HG02678 (cell line): ENCODE results near the gene IFIT5.
"Not testable (repeated sequence)": the region's sequence is repeated elsewhere in the genome, so short reads cannot be mapped to it uniquely, and the experiment has no call there.

Experiments used
- ATAC-seq: cut with Tn5 transposase; IDR thresholded peaks from one replicate; pipeline ENCODE4 v1.9.1; 2021; ENCODE audit warnings: mild to moderate bottlenecking, moderate library complexity; ENCODE audit not compliant: unreplicated experiment

Gene IFIT5, protein sequence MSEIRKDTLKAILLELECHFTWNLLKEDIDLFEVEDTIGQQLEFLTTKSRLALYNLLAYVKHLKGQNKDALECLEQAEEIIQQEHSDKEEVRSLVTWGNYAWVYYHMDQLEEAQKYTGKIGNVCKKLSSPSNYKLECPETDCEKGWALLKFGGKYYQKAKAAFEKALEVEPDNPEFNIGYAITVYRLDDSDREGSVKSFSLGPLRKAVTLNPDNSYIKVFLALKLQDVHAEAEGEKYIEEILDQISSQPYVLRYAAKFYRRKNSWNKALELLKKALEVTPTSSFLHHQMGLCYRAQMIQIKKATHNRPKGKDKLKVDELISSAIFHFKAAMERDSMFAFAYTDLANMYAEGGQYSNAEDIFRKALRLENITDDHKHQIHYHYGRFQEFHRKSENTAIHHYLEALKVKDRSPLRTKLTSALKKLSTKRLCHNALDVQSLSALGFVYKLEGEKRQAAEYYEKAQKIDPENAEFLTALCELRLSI

DNA sequence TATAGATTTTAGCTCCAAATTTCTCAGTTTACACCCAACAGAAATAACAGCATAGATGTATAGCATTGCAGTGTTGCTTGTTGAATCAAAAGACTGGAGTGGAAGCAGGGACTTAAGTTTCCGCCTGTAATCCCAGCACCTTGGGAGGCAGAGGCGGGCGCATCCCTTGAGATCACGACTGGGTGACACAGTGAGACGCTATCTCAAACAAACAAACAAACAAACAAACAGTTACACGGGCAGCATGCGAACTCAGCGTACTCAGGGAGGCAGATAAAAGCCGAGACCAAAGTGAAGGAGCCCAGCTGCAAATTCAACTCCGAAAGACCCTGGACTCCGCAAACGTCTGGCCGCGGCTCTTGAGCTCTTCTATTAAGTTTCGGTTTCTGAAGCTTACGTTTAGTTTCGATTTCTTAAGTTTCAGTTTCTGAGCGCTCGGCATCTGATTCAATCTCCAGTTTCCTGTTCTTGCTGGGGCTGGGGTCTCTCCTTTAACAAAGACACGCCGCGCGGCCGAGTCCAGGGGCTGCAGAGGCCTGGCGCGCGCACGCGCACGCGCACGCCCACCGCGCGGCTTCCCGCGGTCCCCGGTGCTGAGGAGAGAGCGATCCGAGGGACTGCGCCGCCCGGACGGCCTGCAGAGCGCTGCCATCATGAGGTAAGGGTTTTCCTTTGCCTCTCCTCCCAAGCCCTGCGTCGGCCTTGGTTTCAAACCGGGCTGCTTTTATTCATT lies at the start of gene IFIT5:
TSS of gene IFIT5 (plus strand) at position 423 of the 733 bp plus-strand sequence. CDS start at position 654, 231 bp downstream.
- peak; percentile 82 for ATAC-seq

DNA sequence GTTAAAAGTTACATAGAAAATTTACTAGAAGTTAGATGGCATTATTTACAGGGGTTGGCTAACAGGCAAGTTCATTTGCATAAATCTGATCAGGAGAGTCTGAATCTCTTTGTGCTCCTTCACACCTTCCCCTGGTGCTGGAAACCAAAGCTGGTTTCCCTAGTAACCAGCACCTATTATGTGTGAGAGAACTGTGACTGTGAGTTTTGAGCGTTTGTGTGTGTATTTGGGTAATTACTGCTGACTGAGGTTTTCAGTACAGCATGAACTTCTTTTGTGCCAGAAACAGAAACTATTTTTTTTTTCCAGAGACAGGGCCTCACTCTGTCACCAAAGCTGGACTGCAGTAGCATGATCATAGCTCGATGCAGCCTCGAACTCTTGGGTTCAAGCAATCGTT lies 46.8 kb upstream of the IFIT5 start:
- peak; percentile 69 for ATAC-seq

DNA sequence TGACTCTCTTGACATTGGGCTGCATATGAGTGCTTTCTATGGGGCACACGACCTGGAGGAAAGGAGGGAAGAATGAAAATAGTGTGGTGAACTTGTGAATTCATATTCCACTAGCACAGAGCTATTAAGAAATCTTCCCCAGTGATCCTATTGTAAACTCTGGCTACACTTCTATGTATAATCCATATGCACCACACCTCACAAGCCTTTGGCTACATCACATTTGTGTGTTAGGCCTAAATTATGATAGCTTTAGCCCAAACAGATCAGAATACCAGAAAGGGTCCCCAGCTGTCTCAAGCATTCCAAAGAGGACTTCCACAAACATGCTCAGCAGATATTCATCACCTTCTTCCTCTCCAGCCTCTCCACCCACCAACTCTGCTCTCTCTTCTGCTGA lies 46.2 kb upstream of the IFIT5 start:
- ATAC-seq = no peak

DNA sequence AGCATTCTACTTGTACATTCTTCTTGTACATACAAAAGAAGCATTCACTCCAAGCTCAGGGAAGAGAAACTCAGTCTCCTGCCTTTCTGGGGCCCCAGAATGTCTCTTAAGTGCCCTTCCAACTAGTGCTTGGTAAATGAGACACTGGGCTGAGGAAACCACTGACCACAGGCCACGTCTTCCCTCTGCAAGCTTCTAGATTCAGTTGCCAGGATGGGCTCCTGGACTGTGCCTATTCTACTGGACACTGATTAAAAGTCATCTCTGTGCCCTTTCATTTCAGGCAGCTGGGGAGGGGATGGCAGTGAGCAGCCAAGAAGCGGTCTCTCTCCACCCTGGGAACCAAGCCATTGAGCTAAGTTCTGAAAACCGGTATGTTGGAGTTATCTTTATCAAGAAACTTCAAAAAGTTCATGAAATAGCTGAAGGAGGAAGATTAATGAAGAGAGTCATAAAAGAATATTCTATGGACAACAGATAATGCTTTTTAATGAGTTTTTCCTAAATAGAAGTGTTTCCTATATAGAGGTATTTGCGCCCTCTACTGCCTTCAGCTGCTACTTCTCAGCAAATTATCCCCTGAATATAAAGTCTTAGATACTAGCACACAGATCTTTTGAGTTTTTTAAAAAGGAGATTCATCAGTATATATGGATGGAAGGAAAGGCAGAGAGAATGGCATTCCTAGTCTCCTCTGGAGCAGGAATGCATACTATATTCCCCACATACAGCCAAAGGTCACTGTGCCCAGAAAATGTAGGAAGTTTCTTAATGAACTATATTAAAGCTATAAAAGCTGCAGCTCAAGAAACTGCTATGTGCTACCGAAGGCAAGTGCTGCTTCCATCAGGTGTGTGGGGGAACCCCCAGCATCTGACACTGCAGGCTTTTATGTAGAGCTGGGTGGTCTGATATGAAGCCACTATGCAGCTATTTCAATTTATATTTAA lies 44.9 kb upstream of the IFIT5 start:
- ATAC-seq = no peak

DNA sequence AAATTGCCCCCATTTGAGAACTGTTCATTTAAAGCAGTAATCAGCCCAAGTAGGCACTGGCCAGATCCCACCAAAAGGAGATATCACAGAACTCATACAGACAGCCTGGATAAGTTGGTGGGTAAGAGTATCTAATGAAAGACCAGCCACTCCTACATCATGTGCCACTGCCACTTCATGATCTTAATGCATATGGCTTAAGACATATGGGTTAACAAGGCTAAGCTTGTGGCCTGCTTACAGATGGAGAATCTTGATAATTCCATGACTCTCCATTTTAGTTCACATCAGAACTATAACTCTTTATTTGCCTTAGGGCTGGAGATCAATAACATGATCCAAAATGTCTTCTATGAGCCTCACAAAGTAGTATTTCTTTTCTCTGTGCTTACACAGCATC lies 43.3 kb upstream of the IFIT5 start:
- no peak for ATAC-seq

DNA sequence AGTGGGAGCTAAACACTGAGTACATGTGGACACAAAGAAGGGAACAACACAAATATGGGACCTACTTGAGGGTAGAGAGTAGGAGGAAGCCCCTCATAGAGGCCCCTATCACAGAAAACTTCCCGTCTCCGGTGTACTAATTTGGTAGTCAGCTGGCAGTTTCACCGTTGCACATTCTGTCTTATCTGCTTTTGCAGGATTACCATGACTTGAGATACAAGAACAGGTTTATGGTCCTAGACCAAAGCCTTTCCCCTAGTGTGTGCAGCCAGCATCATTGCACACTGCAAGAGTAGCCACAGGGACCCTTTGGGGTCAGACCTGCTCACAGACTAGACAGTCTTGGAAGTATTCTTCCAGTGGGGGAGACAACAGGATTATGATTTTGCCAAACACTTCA lies 42.4 kb upstream of the IFIT5 start:
- ATAC-seq = no peak

DNA sequence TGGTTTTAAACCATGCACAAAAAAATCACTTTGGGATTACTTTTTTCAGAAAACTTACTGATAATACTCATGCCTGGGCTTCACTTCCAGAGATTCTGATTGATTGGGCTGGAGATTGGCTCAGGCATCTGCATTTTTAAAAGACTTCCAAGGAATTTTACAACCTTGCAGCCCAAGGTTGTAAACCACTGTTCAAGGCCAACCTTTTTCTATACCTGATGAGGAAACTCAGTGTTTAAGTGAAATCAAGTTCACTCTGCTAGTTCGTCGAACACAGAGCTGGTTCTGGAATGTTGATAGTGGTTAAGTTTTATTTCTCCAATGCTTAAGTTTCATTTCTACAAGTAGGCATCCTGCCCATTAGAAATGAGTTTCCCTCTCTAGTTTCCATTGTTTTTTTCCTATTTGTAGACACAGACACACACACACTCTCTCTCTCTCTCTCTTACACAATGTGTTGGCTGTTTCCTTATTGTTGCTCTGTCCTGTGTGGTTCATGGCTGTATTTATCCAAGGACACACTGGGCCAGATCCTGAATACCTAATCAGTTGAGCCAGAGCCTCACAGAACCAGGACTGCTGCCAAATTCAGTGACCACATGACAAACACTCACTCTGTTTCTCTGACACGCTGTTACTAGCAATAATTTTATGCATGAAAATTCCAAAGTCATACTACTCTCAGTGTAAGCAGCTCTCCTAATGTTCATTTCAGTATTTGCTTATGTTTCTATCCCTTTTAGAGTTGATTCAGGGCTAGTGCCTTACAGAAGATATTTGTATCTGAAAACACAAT lies 40.3 kb upstream of the IFIT5 start:
- ATAC-seq = no peak

DNA sequence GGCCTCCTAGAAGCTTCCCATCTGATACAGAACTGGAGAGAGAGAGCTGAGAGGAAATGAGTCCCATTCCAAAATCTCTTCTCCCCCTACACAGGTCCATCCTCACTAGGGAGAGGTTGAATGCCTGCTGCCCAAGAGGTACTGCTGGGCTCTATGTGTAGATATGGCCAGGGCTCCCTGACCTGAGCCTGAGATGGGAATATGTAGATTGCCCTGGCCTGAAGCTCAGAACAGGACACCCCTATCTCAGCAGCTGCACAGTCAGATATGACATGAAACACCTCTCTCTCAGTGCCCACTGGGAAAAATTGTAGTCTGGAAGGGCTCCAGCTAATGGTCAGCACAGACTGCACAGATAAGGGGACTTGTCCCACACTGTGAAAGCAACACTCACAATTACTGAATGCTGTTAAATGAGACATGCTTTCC lies 39.6 kb upstream of the IFIT5 start:
- ATAC-seq = no peak

DNA sequence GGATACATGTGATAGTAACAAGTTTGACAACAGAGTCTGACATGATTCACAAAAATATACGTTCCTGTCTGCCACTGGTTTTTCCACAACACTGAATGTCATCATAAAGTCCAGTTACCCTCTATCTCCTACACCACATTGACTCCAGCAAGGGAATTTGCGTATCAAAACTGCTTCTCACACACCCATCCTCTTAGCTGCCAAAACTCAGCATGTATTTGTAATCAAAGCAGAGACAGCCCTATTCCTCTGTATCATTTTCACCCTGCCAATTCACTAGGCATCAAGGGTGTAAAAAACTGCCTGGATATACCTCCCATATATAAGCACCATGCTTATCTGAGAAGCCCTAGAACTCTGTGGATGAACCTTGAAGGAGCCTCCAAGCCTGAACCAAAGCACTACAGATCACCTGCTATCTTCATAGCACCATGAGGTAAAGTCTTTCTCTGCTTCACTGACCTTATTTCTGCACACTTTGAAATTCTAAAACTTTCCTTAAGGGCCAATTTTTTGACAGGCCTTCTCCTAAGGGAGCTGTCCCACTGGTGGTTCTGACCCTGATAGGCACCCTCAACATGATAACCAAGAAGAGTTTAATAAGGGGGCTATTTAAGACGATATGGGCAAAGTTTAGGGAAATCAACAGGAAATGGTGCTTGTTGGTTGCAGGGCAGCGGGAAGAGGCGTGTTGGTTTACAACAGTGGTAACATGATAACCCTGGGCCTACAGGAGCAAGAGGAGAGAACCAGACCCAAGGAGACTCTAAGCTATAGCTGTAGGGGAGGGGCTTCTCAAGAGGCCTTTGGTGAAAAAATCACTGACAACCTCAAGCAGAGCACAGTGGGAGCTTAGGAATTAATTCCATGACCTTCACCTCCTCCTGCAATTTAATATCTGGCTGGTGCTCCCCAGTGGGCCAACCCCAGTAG lies 36.4 kb upstream of the IFIT5 start, which contains the start of gene IFIT1B:
TSS of gene IFIT1B (plus strand) at position 352 of the 933 bp plus-strand sequence. CDS start at position 432, 80 bp downstream.
- no peak for ATAC-seq

DNA sequence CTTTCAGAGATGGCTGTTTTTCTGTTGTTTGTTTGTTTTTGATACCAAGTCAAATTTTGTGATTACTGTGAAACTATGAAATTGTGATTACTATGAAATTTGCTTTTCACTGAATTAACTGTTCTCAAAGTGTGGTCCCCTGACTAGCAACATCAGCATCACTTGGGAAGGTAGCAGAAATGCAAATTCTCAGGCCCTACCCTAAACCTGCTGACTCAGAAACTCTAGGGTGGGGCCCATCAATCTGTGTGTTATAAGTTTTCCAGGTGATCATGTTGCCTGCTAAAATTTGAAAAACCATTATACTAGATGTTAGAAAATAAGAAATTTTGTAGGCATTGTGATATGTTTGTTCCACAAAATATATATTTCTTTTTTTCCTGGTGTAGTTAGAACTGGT lies 35.3 kb upstream of the IFIT5 start:
- ATAC-seq = no peak

DNA sequence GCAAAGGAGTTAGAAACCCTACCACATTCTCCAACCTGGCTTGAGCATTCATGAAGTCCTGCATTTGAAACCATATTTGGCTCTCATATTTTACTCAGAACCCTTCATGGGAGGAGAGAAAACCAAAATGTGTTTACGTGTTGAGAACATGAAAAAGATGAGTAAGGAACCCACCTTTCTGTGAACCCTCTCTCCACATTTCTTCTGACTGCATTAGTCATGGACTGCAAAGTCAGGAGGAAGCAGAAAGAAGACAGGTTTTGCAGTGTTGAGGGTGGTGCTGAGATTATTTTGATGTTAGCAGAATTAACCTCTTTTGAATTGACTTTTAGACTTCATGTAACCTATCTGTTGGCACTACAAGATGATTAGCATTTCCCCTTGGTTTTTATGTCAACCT lies 31.6 kb upstream of the IFIT5 start:
- ATAC-seq = no peak

DNA sequence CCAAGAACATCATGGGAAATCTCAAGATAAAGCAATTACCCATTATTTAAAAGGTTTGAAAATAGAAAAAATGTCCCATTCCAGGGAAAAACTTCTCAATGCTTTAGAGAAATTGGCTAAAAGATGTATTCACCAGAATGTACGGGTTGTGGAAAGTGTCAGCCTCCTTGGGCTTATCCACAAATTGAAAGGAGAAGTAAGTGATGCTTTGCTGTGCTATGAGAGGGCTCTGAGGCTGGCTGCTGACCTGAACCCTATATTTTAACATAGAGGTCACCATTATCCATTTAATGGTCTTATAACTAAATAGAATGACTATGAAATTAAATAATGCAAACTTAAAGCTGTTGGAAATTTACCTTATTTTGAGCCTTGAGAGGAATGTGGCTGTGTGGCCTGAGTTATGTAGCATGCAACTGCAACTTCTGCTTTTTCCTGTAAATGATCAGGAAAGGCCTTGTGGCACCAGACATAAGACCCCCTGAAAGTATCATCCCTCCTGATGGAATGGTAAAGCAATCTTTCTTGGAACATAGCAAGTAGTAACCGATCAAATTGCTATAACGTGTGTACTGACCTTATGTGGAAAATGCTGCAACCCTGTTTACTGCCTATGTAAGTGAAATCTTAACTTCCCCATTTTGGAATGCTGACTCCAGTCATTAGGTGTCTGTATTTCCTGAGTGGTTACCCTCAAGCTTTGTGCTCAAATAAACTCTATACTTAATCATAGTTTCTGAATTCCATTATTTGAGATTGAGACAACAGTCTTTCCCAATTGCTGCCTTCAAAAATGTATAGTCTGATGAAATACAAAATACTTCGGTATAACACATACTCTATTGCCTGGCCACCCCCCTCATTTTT lies 29.7 kb upstream of the IFIT5 start:
- no peak for ATAC-seq

DNA sequence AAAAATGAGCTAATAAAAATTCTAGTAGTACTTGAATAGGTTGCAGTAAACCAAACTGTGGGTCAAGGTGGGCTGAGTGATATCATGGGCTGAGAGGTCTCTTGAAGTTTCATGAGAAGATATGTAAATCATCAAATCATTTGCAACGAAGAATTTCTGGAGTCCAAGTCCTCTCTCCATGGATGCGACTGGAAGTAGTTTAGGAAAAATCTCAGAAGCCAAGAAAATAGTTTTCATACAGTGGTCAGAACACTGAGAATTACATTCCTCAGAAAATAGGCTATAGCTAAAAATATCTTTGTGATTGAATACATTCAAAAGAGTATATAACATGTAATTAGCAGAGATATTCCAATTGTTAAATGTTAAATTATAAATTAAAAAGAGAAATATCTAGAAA lies 25.6 kb upstream of the IFIT5 start:
- ATAC-seq = no peak

DNA sequence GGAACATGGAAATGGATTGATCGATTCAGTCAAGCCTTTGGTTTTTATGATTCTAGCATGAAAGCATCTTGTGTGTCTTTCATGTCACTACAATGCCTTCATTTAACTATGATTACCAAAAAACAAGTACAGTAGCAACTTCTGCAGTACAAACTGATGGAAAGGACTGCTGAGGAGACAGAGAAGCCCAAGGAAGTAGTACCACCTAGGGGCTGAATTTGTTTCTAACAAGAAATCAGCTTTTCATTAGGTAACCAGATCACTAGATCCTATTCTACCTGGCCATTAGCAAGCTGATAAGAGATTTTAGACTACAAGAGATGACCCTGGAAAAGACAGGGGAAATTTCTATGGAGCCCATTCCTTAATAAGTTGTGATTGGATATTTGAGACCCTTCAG lies 25.1 kb upstream of the IFIT5 start:
- no peak for ATAC-seq

DNA sequence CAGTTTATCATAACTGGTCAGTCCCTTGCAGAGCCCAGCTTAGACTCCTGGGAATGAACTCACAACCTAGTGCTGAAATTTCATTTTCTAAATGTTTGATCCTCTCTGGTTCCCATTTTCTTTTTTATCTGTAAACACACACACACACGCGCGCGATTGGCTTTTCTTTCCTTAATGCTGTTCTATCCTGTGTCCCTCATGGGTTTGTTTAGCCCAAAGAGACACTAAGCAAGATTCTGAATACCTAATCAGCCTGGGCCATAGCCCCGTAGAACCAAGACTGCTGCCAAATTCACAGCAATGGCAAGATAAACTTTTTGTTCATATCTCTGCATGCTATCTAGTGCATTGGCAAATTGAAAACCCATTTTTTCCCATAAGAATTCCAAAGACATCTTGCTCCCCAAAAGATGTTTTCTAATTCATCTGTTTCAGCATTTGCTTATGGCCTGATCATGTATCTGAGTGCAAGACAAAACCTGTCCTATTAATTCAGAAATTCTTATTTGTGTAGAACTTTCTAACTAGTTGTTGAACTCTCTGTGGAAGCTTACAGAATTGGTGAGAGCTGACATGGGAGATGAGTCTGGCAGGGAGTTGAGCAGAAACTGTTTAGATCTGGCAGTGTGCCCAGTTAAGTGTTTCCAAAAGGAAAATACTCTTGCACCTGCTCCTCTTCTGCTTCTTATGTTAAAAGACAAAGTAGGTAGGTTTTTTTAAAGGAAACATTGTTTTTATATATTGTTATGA lies 23.7 kb upstream of the IFIT5 start:
- no peak for ATAC-seq

DNA sequence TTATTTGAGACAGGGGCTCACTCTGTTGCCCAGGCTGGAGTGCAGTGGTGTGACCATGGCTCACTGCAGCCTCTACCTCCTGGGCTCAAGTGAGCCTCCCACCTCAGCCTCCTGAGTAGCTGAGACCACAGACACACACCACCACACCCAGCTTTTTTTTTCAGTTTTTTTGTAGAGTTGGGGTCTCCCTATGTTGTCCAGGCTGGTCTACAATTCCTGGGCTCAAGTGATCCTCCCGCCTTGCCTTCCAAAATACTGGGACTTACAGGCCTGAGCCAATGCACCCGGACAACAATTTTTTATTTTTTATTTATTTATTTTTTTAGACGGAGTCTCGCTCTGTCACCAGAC lies 23.2 kb upstream of the IFIT5 start:
- not testable (repeated sequence) for ATAC-seq
